SU-DHL-6 (cell line): Measurements from ENCODE around the gene SIRPB1.

Experiments
- H2AFZ ChIP-seq: fragments of 200-600 bp; sonication (generic); 2 replicates; pipeline ENCODE4 v1.6.1; 2014; ENCODE audit warnings: low read depth, mild to moderate bottlenecking, moderate library complexity, mixed read lengths, antibody characterized with exemption, low read length; ENCODE audit not compliant: severe bottlenecking
- H3F3A ChIP-seq: fragments of 200-600 bp; shearing (Covaris generic); 2 replicates; pipeline ENCODE4 v1.6.0; 2016; ENCODE audit warnings: antibody characterized with exemption, mild to moderate bottlenecking; ENCODE audit not compliant: insufficient read depth
- H3K27ac ChIP-seq: fragments of 200-600 bp; sonication (generic); 2 replicates; pipeline ENCODE4 v1.5.1; 2016; ENCODE audit warnings: low read depth, mild to moderate bottlenecking, low read length, moderate library complexity, mixed read lengths
- H3K27me3 ChIP-seq: fragments of 200-600 bp; sonication (generic), shearing (Covaris generic); 2 replicates; pipeline ENCODE4 v1.6.0; 2014; ENCODE audit warnings: mild to moderate bottlenecking, low read length
- H3K36me3 ChIP-seq: fragments of 200-600 bp; sonication (generic); 2 replicates; pipeline ENCODE4 v1.6.1; 2014; ENCODE audit warnings: mild to moderate bottlenecking, low read length, mixed read lengths
- H3K4me2 ChIP-seq: fragments of 300-600, 200-600 bp; shearing (Covaris generic), sonication (generic); 2 replicates; pipeline ENCODE4 v1.6.0; 2014; ENCODE audit warnings: low read length, low read depth, mild to moderate bottlenecking; ENCODE audit not compliant: poor library complexity, severe bottlenecking
- H3K4me3 ChIP-seq: fragments of 200-600 bp; sonication (generic); 2 replicates; pipeline ENCODE4 v1.5.1; 2014; ENCODE audit warnings: antibody characterized with exemption, low read length, mild to moderate bottlenecking, mixed read lengths; ENCODE audit not compliant: insufficient read depth, poor library complexity, severe bottlenecking
- H3K79me2 ChIP-seq: fragments of 200-600 bp; sonication (generic); 2 replicates; pipeline ENCODE4 v1.6.1; 2014; ENCODE audit warnings: mild to moderate bottlenecking, low read length, moderate library complexity; ENCODE audit not compliant: insufficient read depth
- H3K9ac ChIP-seq: fragments of 200-600 bp; sonication (generic); 2 replicates; pipeline ENCODE4 v1.7.0; 2014; ENCODE audit warnings: mild to moderate bottlenecking, low read length
- H3K9me2 ChIP-seq: fragments of 200-600 bp; sonication (generic); replicated peaks from 2 replicates; pipeline ENCODE4 v1.6.1; 2014; ENCODE audit warnings: low read length; ENCODE audit not compliant: insufficient read depth
- H3K9me3 ChIP-seq: fragments of 200-600 bp; sonication (generic); 2 replicates; pipeline ENCODE4 v1.6.1; 2014; ENCODE audit warnings: low read length, mixed read lengths; ENCODE audit not compliant: insufficient read depth
- H4K20me1 ChIP-seq: fragments of 200-600 bp; sonication (generic); 2 replicates; pipeline ENCODE4 v1.6.1; 2014; ENCODE audit warnings: low read depth, mild to moderate bottlenecking, antibody characterized with exemption, low read length, moderate library complexity, mixed read lengths
- EZH2phosphoT487 ChIP-seq: fragments of 200-600 bp; sonication (generic), shearing (Covaris generic); conservative IDR thresholded peaks from 2 replicates; pipeline ENCODE4 v1.6.1; 2018; ENCODE audit warnings: mild to moderate bottlenecking, antibody characterized with exemption, low read length, moderate library complexity, mixed read lengths
- TF ChIP-seq, protein P1 (sequence below): fragments of 200-600 bp; sonication (generic); IDR thresholded peaks from one replicate; pipeline ENCODE4 v1.5.1; 2017; ENCODE audit warnings: antibody characterized with exemption, mild to moderate bottlenecking, low read length, moderate library complexity; ENCODE audit not compliant: insufficient read depth, poor library complexity, severe bottlenecking

The SIRPB1 gene

DNA sequence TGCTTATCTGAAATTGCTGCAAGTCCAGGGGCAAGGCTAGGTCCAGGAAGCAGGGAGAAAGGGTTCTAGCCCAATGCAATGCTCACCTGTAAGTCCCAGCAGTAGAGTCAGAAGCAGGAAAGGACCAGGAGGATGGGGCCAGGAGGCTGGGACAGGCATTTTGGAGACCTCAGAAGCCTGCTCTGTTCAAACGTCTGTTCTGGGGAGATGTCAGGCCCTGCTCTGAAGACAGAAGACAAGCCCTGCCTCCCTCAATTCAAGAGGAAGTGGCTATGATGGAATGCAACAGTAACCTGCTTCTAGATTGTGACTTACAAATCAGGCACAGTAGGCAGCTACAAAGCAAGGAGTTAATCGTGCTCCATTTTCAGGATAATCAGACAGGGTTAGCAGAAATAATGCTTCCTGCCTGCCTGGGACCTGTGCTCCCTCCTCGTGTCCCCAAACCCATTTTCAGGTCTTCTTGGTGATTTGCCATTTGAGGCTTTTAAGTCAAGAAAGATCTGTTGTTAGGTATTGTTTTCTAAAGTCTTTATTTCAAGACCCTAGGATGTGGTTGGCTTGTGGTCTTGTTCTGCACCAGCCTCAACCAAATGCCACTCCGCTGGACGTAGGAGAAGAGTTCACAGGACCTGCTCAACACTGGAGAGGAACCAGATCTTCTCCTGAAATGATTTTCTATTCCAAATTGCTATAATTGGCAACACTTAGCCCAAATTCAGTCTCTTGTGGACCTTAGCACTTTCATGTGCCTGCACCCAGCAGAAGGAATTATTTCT is 37.9 kb upstream of the SIRPB1 start, which contains the start of gene SIRPG:
Gene SIRPG (minus strand): TSS at position 224 of the 779 bp plus-strand sequence. CDS start 65 bp downstream, at position 159.
- TF ChIP-seq, protein P1, sequence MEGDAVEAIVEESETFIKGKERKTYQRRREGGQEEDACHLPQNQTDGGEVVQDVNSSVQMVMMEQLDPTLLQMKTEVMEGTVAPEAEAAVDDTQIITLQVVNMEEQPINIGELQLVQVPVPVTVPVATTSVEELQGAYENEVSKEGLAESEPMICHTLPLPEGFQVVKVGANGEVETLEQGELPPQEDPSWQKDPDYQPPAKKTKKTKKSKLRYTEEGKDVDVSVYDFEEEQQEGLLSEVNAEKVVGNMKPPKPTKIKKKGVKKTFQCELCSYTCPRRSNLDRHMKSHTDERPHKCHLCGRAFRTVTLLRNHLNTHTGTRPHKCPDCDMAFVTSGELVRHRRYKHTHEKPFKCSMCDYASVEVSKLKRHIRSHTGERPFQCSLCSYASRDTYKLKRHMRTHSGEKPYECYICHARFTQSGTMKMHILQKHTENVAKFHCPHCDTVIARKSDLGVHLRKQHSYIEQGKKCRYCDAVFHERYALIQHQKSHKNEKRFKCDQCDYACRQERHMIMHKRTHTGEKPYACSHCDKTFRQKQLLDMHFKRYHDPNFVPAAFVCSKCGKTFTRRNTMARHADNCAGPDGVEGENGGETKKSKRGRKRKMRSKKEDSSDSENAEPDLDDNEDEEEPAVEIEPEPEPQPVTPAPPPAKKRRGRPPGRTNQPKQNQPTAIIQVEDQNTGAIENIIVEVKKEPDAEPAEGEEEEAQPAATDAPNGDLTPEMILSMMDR: no peak
- TF ChIP-seq EZH2phosphoT487: no peak
- Histone ChIP-seq H3K4me2 (no peak within 1 kb of the TSS), H3K9ac (no peak within 1 kb of the TSS), H2AFZ (no peak within 1 kb of the TSS), H3K79me2 (no peaks in the 10 kb centered on the region), H3K27me3 (no peaks in the 10 kb centered on the region), H4K20me1 (no peaks in the 10 kb centered on the region), H3K27ac (no peak within 1 kb of the TSS), H3K36me3 (no peaks in the 10 kb centered on the region), H3K4me3 (no peak within 1 kb of the TSS), H3F3A (no peaks in the 10 kb centered on the region), H3K9me3 (no peaks in the 10 kb centered on the region), H3K9me2 (no peaks in the 10 kb centered on the region)

DNA sequence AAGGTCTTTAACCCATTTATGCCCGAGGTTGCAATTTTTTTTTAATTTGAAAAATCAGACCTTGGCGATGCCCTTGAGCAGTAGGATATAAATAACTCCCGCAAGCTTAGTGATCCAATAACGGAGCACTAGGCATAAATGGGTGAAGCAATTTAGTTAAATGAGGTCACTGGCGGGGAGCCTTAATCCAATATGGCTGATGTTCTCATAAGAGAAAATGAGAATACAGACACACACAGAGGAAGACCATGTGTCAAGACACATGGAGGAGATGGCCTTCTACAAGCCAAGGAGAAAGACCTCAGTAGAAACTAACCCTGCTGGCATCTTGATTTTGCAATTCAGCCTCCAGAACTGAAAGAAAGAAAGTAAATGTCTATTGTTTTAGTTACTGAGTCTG is 37.0 kb upstream of the SIRPB1 start:
- no peak overlapping the region for H3K27ac ChIP-seq
- H3K27me3 ChIP-seq: no peaks in the 10 kb centered on the region
- H3K36me3 ChIP-seq: no peaks in the 10 kb centered on the region
- TF ChIP-seq, protein P1: no peak
- no peak for TF ChIP-seq EZH2phosphoT487
- H3K9ac ChIP-seq: no peak overlapping the region
- no peak overlapping the region for H2AFZ ChIP-seq
- H3K4me2 ChIP-seq: no peak overlapping the region
- no peaks in the 10 kb centered on the region for H3K9me2 ChIP-seq
- no peaks in the 10 kb centered on the region for H3K79me2 ChIP-seq
- no peak overlapping the region for H3K4me3 ChIP-seq
- no peaks in the 10 kb centered on the region for H3F3A ChIP-seq
- H3K9me3 ChIP-seq: no peaks in the 10 kb centered on the region
- H4K20me1 ChIP-seq: no peaks in the 10 kb centered on the region

DNA sequence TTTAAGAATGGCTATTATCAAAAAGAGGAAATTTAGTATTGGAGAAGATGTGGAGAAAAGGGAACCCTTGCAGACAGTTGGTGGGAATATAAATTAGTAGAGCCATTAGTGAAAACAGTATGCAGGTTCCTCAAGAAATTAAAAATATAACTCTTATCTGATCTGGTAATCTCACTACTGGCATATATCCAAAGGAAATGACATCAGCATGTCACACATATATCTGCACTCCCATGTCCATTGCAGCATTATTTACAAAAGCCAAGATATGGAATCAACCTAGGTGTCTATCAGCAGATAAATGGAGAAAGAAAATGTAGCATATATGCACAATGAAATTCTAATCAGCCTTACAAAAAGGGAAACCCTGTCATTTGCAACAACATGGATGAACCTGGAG is 35.2 kb upstream of the SIRPB1 start:
- no peak for TF ChIP-seq EZH2phosphoT487
- TF ChIP-seq, protein P1: no peak
- no peak overlapping the region for H3K4me2 ChIP-seq
- H3K79me2 ChIP-seq: no peaks in the 10 kb centered on the region
- H3K9me3 ChIP-seq: no peaks in the 10 kb centered on the region
- H3K36me3 ChIP-seq: no peaks in the 10 kb centered on the region
- H3K27ac ChIP-seq: no peak overlapping the region
- H4K20me1 ChIP-seq: no peaks in the 10 kb centered on the region
- H3K27me3 ChIP-seq: no peaks in the 10 kb centered on the region
- H3K4me3 ChIP-seq: no peak overlapping the region
- H3F3A ChIP-seq: no peaks in the 10 kb centered on the region
- H2AFZ ChIP-seq: no peak overlapping the region
- no peak overlapping the region for H3K9ac ChIP-seq
- H3K9me2 ChIP-seq: no peaks in the 10 kb centered on the region
